H9 (cell line): ENCODE measurements around the gene RNF111. TPM values are rescaled to one million over a fixed set of nuclear protein-coding genes. Genes with fewer than 3 reads are reported as not detected.

ENCODE experiments used
- DNase-seq: peaks from one replicate; pipeline ENCODE4 v3.0.0-alpha.2; 2017
- H2AFZ ChIP-seq: one replicate; pipeline ENCODE4 v1.6.1; 2013; ENCODE audit warnings: mild to moderate bottlenecking, low read length, control low read depth, moderate library complexity
- H2AK5ac ChIP-seq: 2 replicates; pipeline ENCODE4 v1.6.1; 2013; ENCODE audit warnings: low read length, control low read depth, mixed read lengths; ENCODE audit not compliant: insufficient read length
- H2BK120ac ChIP-seq: one replicate; pipeline ENCODE4 v1.6.1; 2013; ENCODE audit warnings: low read depth, mild to moderate bottlenecking, low read length, control low read depth, inconsistent platforms; ENCODE audit not compliant: poor library complexity, severe bottlenecking
- H2BK12ac ChIP-seq: 2 replicates; pipeline ENCODE4 v1.6.1; 2013; ENCODE audit warnings: low read length, control low read depth, mixed read lengths, low read depth; ENCODE audit not compliant: insufficient read length
- H2BK15ac ChIP-seq: 2 replicates; pipeline ENCODE4 v1.6.1; 2013; ENCODE audit warnings: low read depth, low read length, control low read depth
- H2BK20ac ChIP-seq: one replicate; pipeline ENCODE4 v1.6.1; 2013; ENCODE audit warnings: low read depth, mild to moderate bottlenecking, low read length, control low read depth, inconsistent platforms; ENCODE audit not compliant: poor library complexity, severe bottlenecking
- H2BK5ac ChIP-seq: 2 replicates; pipeline ENCODE4 v1.6.1; 2013; ENCODE audit warnings: low read length, control low read depth, mixed read lengths; ENCODE audit not compliant: insufficient read length
- H3K14ac ChIP-seq: 2 replicates; pipeline ENCODE4 v1.6.1; 2013; ENCODE audit warnings: low read length, control low read depth; ENCODE audit not compliant: insufficient read depth
- H3K18ac ChIP-seq: 2 replicates; pipeline ENCODE4 v1.6.1; 2013; ENCODE audit warnings: low read depth, mild to moderate bottlenecking, mixed read lengths, low read length, control low read depth; ENCODE audit not compliant: insufficient read length
- H3K23ac ChIP-seq: 2 replicates; pipeline ENCODE4 v1.6.1; 2013; ENCODE audit warnings: low read length, control low read depth, mixed read lengths, low read depth; ENCODE audit not compliant: insufficient read length
- H3K23me2 ChIP-seq: 2 replicates; pipeline ENCODE4 v1.6.1; 2013; ENCODE audit warnings: low read depth, mild to moderate bottlenecking, mixed read lengths, low read length, control low read depth; ENCODE audit not compliant: insufficient read length, poor library complexity, severe bottlenecking
- H3K27ac ChIP-seq: 2 replicates; pipeline ENCODE4 v1.5.1; 2013; ENCODE audit warnings: low read length, control low read depth, mixed read lengths, low read depth; ENCODE audit not compliant: insufficient read length
- H3K27me3 ChIP-seq: 2 replicates; pipeline ENCODE4 v1.6.1; 2013; ENCODE audit warnings: low read length, control low read depth, inconsistent platforms; ENCODE audit not compliant: insufficient read depth
- H3K4ac ChIP-seq: 2 replicates; pipeline ENCODE4 v1.6.1; 2013; ENCODE audit warnings: low read depth, mild to moderate bottlenecking, control low read depth, inconsistent platforms, low read length, moderate library complexity
- H3K4me1 ChIP-seq: 2 replicates; pipeline ENCODE4 v1.6.1; 2013; ENCODE audit warnings: low read length, control low read depth, inconsistent platforms; ENCODE audit not compliant: insufficient read depth
- H3K4me2 ChIP-seq: 2 replicates; pipeline ENCODE4 v1.6.1; 2013; ENCODE audit warnings: low read length, control low read depth, mixed read lengths; ENCODE audit not compliant: insufficient read length, insufficient read depth
- H3K56ac ChIP-seq: 2 replicates; pipeline ENCODE4 v1.6.1; 2013; ENCODE audit warnings: low read depth, mild to moderate bottlenecking, mixed read lengths, low read length, control low read depth; ENCODE audit not compliant: insufficient read length
- H3K79me1 ChIP-seq: 2 replicates; pipeline ENCODE4 v1.6.1; 2013; ENCODE audit warnings: low read depth, mild to moderate bottlenecking, moderate library complexity, low read length, control low read depth, inconsistent platforms; ENCODE audit not compliant: insufficient read depth, poor library complexity, severe bottlenecking
- H3K79me2 ChIP-seq: 2 replicates; pipeline ENCODE4 v1.6.1; 2013; ENCODE audit warnings: low read length, control low read depth, inconsistent platforms; ENCODE audit not compliant: insufficient read depth
- H3K9ac ChIP-seq: 2 replicates; pipeline ENCODE4 v1.6.1; 2013; ENCODE audit warnings: low read length, control low read depth, mixed read lengths; ENCODE audit not compliant: insufficient read length; ENCODE audit errors: extremely low read depth
- H3K9me3 ChIP-seq: one replicate; pipeline ENCODE4 v1.6.1; 2013; ENCODE audit warnings: low read depth, low read length, inconsistent platforms; ENCODE audit not compliant: control insufficient read depth
- H3T11ph ChIP-seq: one replicate; pipeline ENCODE4 v1.6.1; 2013; ENCODE audit warnings: mild to moderate bottlenecking, low read length, control low read depth, inconsistent platforms
- H4K20me1 ChIP-seq: one replicate; pipeline ENCODE4 v1.6.1; 2013; ENCODE audit not compliant: control insufficient read depth, insufficient read length, insufficient read depth
- H4K5ac ChIP-seq: 2 replicates; pipeline ENCODE4 v1.6.1; 2013; ENCODE audit warnings: low read depth, mild to moderate bottlenecking, mixed read lengths, low read length, control low read depth; ENCODE audit not compliant: insufficient read length
- H4K8ac ChIP-seq: replicated peaks from 2 replicates; pipeline ENCODE4 v1.6.1; 2013; ENCODE audit warnings: low read length, control low read depth, mixed read lengths, low read depth; ENCODE audit not compliant: insufficient read length
- H4K91ac ChIP-seq: 2 replicates; pipeline ENCODE4 v1.6.1; 2013; ENCODE audit warnings: low read depth, mild to moderate bottlenecking, moderate library complexity, mixed read lengths, low read length, control low read depth; ENCODE audit not compliant: insufficient read length
- H3K27ac Mint-ChIP-seq, 3 experiments: 2 replicates in 2 of 3; 3 replicates in 1 of 3; pipeline ENCODE4 v1.8.0; 2020 to 2021; ENCODE audit warnings: mixed read lengths in 3 of 3, mild to moderate bottlenecking in 1 of 3, moderate library complexity in 1 of 3
- H3K27me3 Mint-ChIP-seq: 2 replicates; pipeline ENCODE4 v1.8.0; 2021; ENCODE audit warnings: low read depth, mild to moderate bottlenecking, moderate library complexity, mixed read lengths
- H3K36me3 Mint-ChIP-seq, 3 experiments: 2 replicates in 2 of 3; 3 replicates in 1 of 3; pipeline ENCODE4 v1.8.0; 2020 to 2021; ENCODE audit warnings: low read depth in 3 of 3, mixed read lengths in 3 of 3; ENCODE audit not compliant: insufficient read depth in 1 of 3
- H3K4me1 Mint-ChIP-seq, 2 experiments: 2 replicates each; pipeline ENCODE4 v1.8.0; 2020; ENCODE audit warnings: mixed read lengths in 2 of 2
- H3K4me3 Mint-ChIP-seq, 2 experiments: 2 replicates in 1 of 2; 3 replicates in 1 of 2; pipeline ENCODE4 v1.8.0; 2020 to 2021; ENCODE audit warnings: mild to moderate bottlenecking in 2 of 2, mixed read lengths in 2 of 2, moderate library complexity in 1 of 2
- H3K9me3 Mint-ChIP-seq, 2 experiments: 2 replicates in 1 of 2; 3 replicates in 1 of 2; pipeline ENCODE4 v1.8.0; 2020; ENCODE audit warnings: mild to moderate bottlenecking in 2 of 2, mixed read lengths in 2 of 2, moderate library complexity in 1 of 2
- WGBS: extraction: QIAGEN DNeasy Blood & Tissue Kit; methylation state at CpG from one replicate; pipeline ENCODE4 v1.1.7; 2013; ENCODE audit warnings: missing lambda C conversion rate, low lambda C conversion rate, mixed read lengths; ENCODE audit not compliant: insufficient read length; ENCODE audit errors: extremely low coverage; 5-methylcytosine and 5-hydroxymethylcytosine counted together
- total RNA-seq: library from RNA; stranded (reverse); gene quantifications from 2 replicates; pipeline ENCODE4 v1.2.1, GENCODE V29; 2021
- TF ChIP-seq, protein P1 (sequence below): fragments of 200-600 bp; sonication (generic); conservative IDR thresholded peaks from 3 replicates; pipeline ENCODE4 v1.8.0; 2021; ENCODE audit warnings: antibody characterized with exemption, mild to moderate bottlenecking

Gene RNF111
- total RNA-seq, 1 experiment from 2014 or later = 28.0 TPM

DNA sequence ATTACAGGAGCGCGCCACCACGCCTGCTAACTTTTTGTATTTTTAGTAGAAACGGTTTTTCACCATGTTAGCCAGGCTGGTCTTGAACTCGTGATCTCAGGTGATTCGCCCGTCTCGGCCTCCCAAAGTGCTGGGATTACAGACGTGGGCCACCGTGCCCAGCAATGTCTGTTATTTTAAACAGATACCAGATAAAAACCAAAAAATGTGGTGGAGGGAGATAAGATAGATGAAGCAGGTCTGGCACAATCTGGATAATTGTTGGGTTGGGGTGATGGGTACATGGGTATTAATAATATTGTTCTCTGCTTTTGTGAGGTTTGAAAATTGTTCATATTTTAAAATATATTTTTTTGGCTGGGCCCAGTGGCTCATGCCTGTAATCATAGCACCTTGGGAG, 4.7 kb downstream of the RNF111 start:
- H2BK20ac ChIP-seq = no peak overlapping the region
- peaks cover 4 to 30% (median 21%) of the 10 kb centered on the region in 3 experiments for H3K36me3 Mint-ChIP-seq
- no peaks in the 10 kb centered on the region for H3K27me3 Mint-ChIP-seq

More for the DNA sequence above, 4.7 kb downstream of the RNF111 start:
- no peaks in the 10 kb centered on the region for H3K27me3 ChIP-seq
- H3K27ac ChIP-seq = no peak overlapping the region
- TF ChIP-seq, protein P1, sequence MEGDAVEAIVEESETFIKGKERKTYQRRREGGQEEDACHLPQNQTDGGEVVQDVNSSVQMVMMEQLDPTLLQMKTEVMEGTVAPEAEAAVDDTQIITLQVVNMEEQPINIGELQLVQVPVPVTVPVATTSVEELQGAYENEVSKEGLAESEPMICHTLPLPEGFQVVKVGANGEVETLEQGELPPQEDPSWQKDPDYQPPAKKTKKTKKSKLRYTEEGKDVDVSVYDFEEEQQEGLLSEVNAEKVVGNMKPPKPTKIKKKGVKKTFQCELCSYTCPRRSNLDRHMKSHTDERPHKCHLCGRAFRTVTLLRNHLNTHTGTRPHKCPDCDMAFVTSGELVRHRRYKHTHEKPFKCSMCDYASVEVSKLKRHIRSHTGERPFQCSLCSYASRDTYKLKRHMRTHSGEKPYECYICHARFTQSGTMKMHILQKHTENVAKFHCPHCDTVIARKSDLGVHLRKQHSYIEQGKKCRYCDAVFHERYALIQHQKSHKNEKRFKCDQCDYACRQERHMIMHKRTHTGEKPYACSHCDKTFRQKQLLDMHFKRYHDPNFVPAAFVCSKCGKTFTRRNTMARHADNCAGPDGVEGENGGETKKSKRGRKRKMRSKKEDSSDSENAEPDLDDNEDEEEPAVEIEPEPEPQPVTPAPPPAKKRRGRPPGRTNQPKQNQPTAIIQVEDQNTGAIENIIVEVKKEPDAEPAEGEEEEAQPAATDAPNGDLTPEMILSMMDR = no peak
- H4K8ac ChIP-seq = no peak overlapping the region
- H2BK15ac ChIP-seq = no peak overlapping the region
- no peak overlapping the region for H3K4ac ChIP-seq
- no peak overlapping the region for H2AFZ ChIP-seq
- no peaks in the 10 kb centered on the region for H3K79me1 ChIP-seq
- no peak overlapping the region for H3K23ac ChIP-seq
- H4K91ac ChIP-seq = no peak overlapping the region
- no peak overlapping the region for H2BK5ac ChIP-seq
- no peaks in the 10 kb centered on the region for H3K4me1 ChIP-seq
- H4K20me1 ChIP-seq = no peaks in the 10 kb centered on the region
- H3K14ac ChIP-seq = no peak overlapping the region
- Mint-ChIP-seq H3K9me3 (no peaks in the 10 kb centered on the region), H3K27ac (no peak overlapping the region; a peak in 1 of 7 replicates), H3K4me1 (peaks cover 17% of the 10 kb centered on the region in 2 experiments), H3K4me3 (no peak overlapping the region)
- H4K5ac ChIP-seq = no peak overlapping the region
- no peak overlapping the region for H2BK12ac ChIP-seq
- no CpG with 5 or more reads among the region's 10 CpGs for WGBS
- H3T11ph ChIP-seq = no peak overlapping the region
- peaks cover 17% of the 10 kb centered on the region; the same call in 1 of the 2 replicates for H3K79me2 ChIP-seq
- no peak overlapping the region for H3K9ac ChIP-seq
- no peak overlapping the region for H2BK120ac ChIP-seq
- H3K18ac ChIP-seq = no peak overlapping the region
- H2AK5ac ChIP-seq = no peak overlapping the region
- DNase-seq = no peak
- H3K9me3 ChIP-seq = no peaks in the 10 kb centered on the region
- no peak overlapping the region for H3K4me2 ChIP-seq
- peaks cover 4% of the 10 kb centered on the region for H3K23me2 ChIP-seq
- H3K56ac ChIP-seq = no peak overlapping the region
